ENCODE measurements around the gene ITGB4. TPM values are rescaled to one million over a fixed set of nuclear protein-coding genes. Genes with fewer than 3 reads are reported as not detected.

ITGB4 gene
- total RNA-seq, 4 donors from 2014 or later: 10.7 to 27.0 (median 17.3) TPM

DNA sequence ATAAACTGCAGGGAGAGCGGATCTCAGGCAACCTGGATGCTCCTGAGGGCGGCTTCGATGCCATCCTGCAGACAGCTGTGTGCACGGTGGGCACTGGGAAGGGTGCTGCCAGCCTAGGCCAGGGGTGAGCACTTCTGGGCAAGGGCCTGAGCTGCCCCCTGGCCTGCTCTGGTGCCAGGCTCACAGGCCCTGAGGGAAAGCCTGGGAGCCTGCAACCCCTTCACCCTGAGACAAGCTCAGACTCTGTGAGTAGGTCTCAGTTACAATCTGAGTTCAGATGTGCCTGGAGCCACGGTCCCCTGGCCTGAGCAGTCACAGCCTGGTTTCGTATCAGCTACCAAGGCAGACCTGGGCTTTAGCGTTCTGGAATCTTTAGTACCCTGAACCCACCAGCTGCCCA, 8.1 kb downstream of the ITGB4 start:
- ATAC-seq (ENCODE audit: low FRiP score) (no peak), DNase-seq (ENCODE audit: low spot score) (no peak)
- TF ChIP-seq, protein P1, sequence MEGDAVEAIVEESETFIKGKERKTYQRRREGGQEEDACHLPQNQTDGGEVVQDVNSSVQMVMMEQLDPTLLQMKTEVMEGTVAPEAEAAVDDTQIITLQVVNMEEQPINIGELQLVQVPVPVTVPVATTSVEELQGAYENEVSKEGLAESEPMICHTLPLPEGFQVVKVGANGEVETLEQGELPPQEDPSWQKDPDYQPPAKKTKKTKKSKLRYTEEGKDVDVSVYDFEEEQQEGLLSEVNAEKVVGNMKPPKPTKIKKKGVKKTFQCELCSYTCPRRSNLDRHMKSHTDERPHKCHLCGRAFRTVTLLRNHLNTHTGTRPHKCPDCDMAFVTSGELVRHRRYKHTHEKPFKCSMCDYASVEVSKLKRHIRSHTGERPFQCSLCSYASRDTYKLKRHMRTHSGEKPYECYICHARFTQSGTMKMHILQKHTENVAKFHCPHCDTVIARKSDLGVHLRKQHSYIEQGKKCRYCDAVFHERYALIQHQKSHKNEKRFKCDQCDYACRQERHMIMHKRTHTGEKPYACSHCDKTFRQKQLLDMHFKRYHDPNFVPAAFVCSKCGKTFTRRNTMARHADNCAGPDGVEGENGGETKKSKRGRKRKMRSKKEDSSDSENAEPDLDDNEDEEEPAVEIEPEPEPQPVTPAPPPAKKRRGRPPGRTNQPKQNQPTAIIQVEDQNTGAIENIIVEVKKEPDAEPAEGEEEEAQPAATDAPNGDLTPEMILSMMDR (IDR thresholded peaks at IDR 0.05): no peak

DNA sequence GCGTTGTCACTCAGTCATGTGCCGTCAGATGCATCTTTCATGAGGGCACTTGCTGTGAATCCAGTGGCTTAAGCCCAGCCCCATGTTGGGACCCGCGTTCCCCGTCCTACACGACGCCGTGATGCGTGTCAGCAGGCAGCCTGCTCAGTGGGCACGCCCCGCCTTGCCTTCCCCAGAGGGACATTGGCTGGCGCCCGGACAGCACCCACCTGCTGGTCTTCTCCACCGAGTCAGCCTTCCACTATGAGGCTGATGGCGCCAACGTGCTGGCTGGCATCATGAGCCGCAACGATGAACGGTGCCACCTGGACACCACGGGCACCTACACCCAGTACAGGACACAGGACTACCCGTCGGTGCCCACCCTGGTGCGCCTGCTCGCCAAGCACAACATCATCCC, 8.8 kb downstream of the ITGB4 start:
- ATAC-seq (ENCODE audit: low FRiP score): no peak
- TF ChIP-seq, protein P1 (IDR thresholded peaks at IDR 0.05): no peak

DNA sequence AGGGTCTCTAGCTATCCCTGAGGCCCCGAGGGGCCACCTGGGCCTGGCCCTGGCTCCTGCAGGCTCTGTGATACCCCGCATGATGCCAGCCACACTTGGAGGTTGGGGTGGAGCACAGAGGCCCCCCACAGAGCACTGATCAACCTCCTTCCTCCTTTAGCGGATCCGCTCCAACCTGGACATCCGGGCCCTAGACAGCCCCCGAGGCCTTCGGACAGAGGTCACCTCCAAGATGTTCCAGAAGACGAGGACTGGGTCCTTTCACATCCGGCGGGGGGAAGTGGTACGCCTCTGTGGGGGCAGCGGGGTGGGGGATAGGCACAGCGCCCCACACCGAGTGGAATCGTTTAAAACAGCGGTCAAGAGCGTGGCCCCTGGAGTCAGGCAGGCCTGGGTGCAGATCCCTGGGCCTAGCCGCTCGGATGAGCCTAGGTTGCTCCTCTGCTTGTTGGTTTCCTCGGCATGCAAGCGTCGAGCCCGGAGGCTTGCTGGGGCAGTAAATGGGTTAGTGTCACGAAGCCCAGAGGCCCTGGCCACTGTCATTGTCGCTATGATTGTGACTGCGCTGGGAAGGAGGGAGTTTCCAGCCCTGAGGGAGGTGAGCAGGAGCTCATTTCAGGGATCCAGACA, 9.9 kb downstream of the ITGB4 start:
- TF ChIP-seq, protein P1 (IDR thresholded peaks at IDR 0.05): no peak
- ATAC-seq (ENCODE audit: low FRiP score) (no peak), DNase-seq (ENCODE audit: low spot score) (no peak)

More for the DNA sequence above, 8.8 kb downstream of the ITGB4 start:
- DNase-seq (ENCODE audit: low spot score): no peak

DNA sequence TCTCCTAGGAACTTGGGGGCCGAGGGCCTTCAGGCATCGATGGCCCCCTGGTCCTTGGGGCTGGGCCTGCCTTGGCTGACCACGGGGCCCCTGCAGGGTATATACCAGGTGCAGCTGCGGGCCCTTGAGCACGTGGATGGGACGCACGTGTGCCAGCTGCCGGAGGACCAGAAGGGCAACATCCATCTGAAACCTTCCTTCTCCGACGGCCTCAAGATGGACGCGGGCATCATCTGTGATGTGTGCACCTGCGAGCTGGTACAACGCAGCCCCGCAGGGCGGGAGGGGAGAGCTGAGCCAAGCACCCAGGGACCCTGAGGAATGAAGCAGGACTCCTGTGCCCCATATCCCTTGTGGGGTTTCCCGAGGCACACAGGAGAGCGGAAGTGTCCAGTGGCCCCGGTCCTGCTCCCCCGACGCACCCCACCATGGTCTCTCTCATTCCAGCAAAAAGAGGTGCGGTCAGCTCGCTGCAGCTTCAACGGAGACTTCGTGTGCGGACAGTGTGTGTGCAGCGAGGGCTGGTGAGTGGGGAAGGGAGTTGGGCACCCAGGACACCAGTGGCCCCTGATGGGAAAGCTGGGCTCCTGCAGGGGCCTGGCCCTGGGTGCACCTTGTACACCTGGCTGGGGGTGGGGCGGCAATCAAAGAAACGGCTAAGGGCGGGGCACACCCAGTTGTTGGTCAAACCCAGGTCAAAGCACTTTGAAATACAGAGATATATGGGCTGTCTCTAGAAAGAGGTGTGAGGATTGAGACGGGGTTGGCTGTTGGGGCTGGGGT, 10.6 kb downstream of the ITGB4 start:
- DNase-seq (ENCODE audit: low spot score) (no peak), ATAC-seq (ENCODE audit: low FRiP score) (no peak)

DNA sequence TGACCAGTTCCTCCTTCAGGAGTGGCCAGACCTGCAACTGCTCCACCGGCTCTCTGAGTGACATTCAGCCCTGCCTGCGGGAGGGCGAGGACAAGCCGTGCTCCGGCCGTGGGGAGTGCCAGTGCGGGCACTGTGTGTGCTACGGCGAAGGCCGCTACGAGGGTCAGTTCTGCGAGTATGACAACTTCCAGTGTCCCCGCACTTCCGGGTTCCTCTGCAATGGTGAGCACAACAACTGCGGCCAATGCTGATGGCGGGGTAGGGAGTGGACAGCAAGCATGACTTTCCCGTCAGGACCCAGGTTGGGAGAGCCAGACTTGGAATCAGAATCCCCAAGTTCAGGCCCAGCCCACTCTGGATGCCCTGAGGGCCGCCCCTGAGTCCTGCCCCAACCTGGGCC, 12.2 kb downstream of the ITGB4 start:
- no peak for ATAC-seq (ENCODE audit: low FRiP score)
- DNase-seq (ENCODE audit: low spot score): no peak
- TF ChIP-seq, protein P1 (IDR thresholded peaks at IDR 0.05): no peak

More for the DNA sequence above, 10.6 kb downstream of the ITGB4 start:
- TF ChIP-seq, protein P1 (IDR thresholded peaks at IDR 0.05): no peak

DNA sequence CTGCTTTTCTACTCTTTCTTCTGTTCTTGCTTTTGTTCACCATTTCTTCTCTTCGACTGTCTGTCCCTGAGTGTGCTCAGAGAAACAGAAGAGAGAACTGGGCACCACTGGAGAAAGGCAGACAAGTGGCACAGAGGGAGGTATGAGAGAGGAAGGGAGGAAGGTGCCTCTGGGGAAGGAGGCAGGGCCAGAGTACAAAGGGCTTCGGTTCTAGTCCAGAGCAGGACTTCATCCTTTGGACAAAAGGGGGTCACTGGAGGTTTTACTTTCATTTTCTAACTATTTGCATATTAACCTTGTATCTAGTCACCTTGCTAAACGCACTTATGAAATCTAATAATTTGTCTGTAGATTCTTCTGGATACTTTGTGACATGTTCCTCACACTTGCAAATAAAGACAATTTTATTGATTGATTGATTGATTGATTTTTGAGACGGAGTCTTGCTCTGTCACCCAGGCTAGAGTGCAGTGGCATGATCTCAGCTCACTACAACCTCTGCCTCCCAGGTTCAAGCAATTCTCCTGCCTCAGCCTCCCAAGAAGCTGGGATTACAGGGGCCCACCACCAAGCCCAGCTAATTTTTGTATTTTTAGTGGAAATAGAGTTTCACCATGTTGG, 13.5 kb downstream of the ITGB4 start:
- TF ChIP-seq, protein P1 (IDR thresholded peaks at IDR 0.05): no peak
- DNase-seq (ENCODE audit: low spot score): no peak
- ATAC-seq (ENCODE audit: low FRiP score): no peak
